SH-SY5Y (cell line): ENCODE results near the gene RASGRF2.

Experiments
- GATA2 ChIP-seq: IDR thresholded peaks from 2 replicates; pipeline ENCODE4 v1.6.1; 2011; ENCODE audit warnings: mild to moderate bottlenecking, low read depth, low read length
- GATA3 ChIP-seq: IDR thresholded peaks from 2 replicates; pipeline ENCODE4 v1.6.1; 2011; ENCODE audit warnings: low read depth, mild to moderate bottlenecking, low read length, moderate library complexity

- TF ChIP-seq GATA3: no peak
- no peak for TF ChIP-seq GATA2
Observed at GRCh38 chr5:81234801-81235200, 274.6 kb downstream of the RASGRF2 start.
